NT2/D1 (cell line): ENCODE measurements around the gene SPATA4.

ENCODE experiments used
- SUZ12 ChIP-seq: IDR thresholded peaks from 2 replicates; pipeline ENCODE4 v1.6.1; 2011; ENCODE audit not compliant: insufficient read length, insufficient read depth; ENCODE audit errors: extremely low read depth
- YY1 ChIP-seq: IDR thresholded peaks from 2 replicates; pipeline ENCODE4 v1.6.1; 2011; ENCODE audit not compliant: insufficient read length, insufficient read depth
- ZNF274 ChIP-seq: IDR thresholded peaks from 2 replicates; pipeline ENCODE4 v1.6.1; 2011; ENCODE audit warnings: mild to moderate bottlenecking, low read depth, low read length

GRCh38 chr4:176191974-176192373, 3.4 kb downstream of the SPATA4 start:
- TF ChIP-seq YY1 (no peak), ZNF274 (no peak), SUZ12 (no peak)
